Neural progenitor cell (in vitro differentiated cells): ENCODE results near the gene RABEPK. TPM values are rescaled to one million over a fixed set of nuclear protein-coding genes. Genes with fewer than 3 reads are reported as not detected.

ENCODE experiments used
- DNase-seq: peaks from one replicate; pipeline ENCODE4 v3.0.0-alpha.2; 2016; ENCODE audit warnings: low spot score
- H2AFZ ChIP-seq: fragments of 200-600 bp; sonication (generic); replicated peaks from 2 replicates; pipeline ENCODE4 v1.6.1; 2016; ENCODE audit warnings: antibody characterized with exemption
- H3F3A ChIP-seq: fragments of 200-600 bp; sonication (generic); 2 replicates; pipeline ENCODE4 v1.6.1; 2016; ENCODE audit warnings: antibody characterized with exemption, low read depth
- H3K27ac ChIP-seq: fragments of 200-600 bp; sonication (generic); 2 replicates; pipeline ENCODE4 v1.5.1; 2016; ENCODE audit warnings: mild to moderate bottlenecking
- H3K27me3 ChIP-seq: fragments of 200-600 bp; sonication (generic); 2 replicates; pipeline ENCODE4 v1.6.1; 2016; ENCODE audit warnings: mild to moderate bottlenecking, moderate library complexity
- H3K36me3 ChIP-seq: fragments of 200-600 bp; sonication (generic); 2 replicates; pipeline ENCODE4 v1.5.1; 2016
- H3K4me1 ChIP-seq: fragments of 200-600 bp; sonication (generic); 2 replicates; pipeline ENCODE4 v1.6.1; 2016; ENCODE audit warnings: mixed run types
- H3K4me2 ChIP-seq: fragments of 200-600 bp; sonication (generic); 2 replicates; pipeline ENCODE4 v1.6.1; 2016
- H3K4me3 ChIP-seq: fragments of 200-600 bp; sonication (generic); 2 replicates; pipeline ENCODE4 v1.5.1; 2016
- H3K79me2 ChIP-seq: fragments of 200-600 bp; sonication (generic); 2 replicates; pipeline ENCODE4 v1.6.1; 2016; ENCODE audit warnings: low read depth
- H3K9ac ChIP-seq: fragments of 200-600 bp; sonication (generic); 2 replicates; pipeline ENCODE4 v1.6.1; 2016
- H3K9me3 ChIP-seq: fragments of 200-600 bp; sonication (generic); 2 replicates; pipeline ENCODE4 v1.5.1; 2016; ENCODE audit warnings: low read depth
- H4K20me1 ChIP-seq: fragments of 200-600 bp; sonication (generic); 2 replicates; pipeline ENCODE4 v1.6.1; 2016; ENCODE audit warnings: low read depth
- H3K27ac Mint-ChIP-seq: 3 replicates; pipeline ENCODE4 v1.8.0; 2021; ENCODE audit warnings: mixed read lengths
- H3K27me3 Mint-ChIP-seq: 2 replicates; pipeline ENCODE4 v1.8.0; 2022; ENCODE audit warnings: low read depth, mild to moderate bottlenecking, inconsistent platforms, moderate library complexity, mixed read lengths; ENCODE audit not compliant: insufficient read depth
- H3K36me3 Mint-ChIP-seq: 3 replicates; pipeline ENCODE4 v1.8.0; 2021; ENCODE audit warnings: mixed read lengths
- H3K4me1 Mint-ChIP-seq: 3 replicates; pipeline ENCODE4 v1.8.0; 2021; ENCODE audit warnings: mixed read lengths
- H3K4me3 Mint-ChIP-seq: 3 replicates; pipeline ENCODE4 v1.8.0; 2021; ENCODE audit warnings: mild to moderate bottlenecking, moderate library complexity, mixed read lengths
- H3K9me3 Mint-ChIP-seq: 3 replicates; pipeline ENCODE4 v1.8.0; 2020; ENCODE audit warnings: mixed read lengths
- CTCF ChIP-seq: fragments of 200-600 bp; sonication (generic); IDR thresholded peaks from 2 replicates; pipeline ENCODE4 v1.5.1; 2017; ENCODE audit warnings: antibody characterized with exemption, mild to moderate bottlenecking
- EZH2 ChIP-seq: fragments of 200-600 bp; sonication (generic); IDR thresholded peaks from 2 replicates; pipeline ENCODE4 v1.6.1; 2017; ENCODE audit warnings: antibody characterized with exemption, mild to moderate bottlenecking, moderate library complexity
- EZH2phosphoT487 ChIP-seq: fragments of 200-600 bp; sonication (generic); IDR thresholded peaks from 2 replicates; pipeline ENCODE4 v1.6.1; 2017; ENCODE audit warnings: antibody characterized with exemption
- total RNA-seq: library from RNA; depleted of rRNA; stranded (reverse); fragments of >200 nt; gene quantifications from 2 replicates; pipeline ENCODE4 v1.2.3, GENCODE V29; 2015; ENCODE audit warnings: low replicate concordance

The RABEPK gene, protein sequence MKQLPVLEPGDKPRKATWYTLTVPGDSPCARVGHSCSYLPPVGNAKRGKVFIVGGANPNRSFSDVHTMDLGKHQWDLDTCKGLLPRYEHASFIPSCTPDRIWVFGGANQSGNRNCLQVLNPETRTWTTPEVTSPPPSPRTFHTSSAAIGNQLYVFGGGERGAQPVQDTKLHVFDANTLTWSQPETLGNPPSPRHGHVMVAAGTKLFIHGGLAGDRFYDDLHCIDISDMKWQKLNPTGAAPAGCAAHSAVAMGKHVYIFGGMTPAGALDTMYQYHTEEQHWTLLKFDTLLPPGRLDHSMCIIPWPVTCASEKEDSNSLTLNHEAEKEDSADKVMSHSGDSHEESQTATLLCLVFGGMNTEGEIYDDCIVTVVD
- total RNA-seq, result 7.8 and 12.4 TPM in 2 replicates

GRCh38 chr9:125200216-125201047 is at the start of gene RABEPK:
RABEPK (plus strand) TSS chr9:125200542; CDS start chr9:125203014, 2,472 bp downstream.
- Mint-ChIP-seq H3K4me3 (peak within 1 kb of the TSS; percentile 91), H3K36me3 (no peaks in the 10 kb centered on the region)

GRCh38 chr9:125151730-125152129 is 48.6 kb upstream of the RABEPK start:
- Histone ChIP-seq H3K9ac (no peak overlapping the region), H4K20me1 (peaks cover 4% of the 10 kb centered on the region), H3K4me1 (no peaks in the 10 kb centered on the region), H3K4me3 (no peak overlapping the region), H3K36me3 (peaks cover 10% of the 10 kb centered on the region), H3K9me3 (no peaks in the 10 kb centered on the region), H2AFZ (no peak overlapping the region), H3K4me2 (no peak overlapping the region), H3K27ac (no peak overlapping the region), H3K27me3 (no peaks in the 10 kb centered on the region), H3K79me2 (no peaks in the 10 kb centered on the region), H3F3A (peaks cover 6% of the 10 kb centered on the region)
- peaks cover 22% of the 10 kb centered on the region for H3K36me3 Mint-ChIP-seq
- no peak overlapping the region for H3K27ac Mint-ChIP-seq
- H3K4me3 Mint-ChIP-seq, result no peak overlapping the region
- no peak for TF ChIP-seq CTCF
- TF ChIP-seq EZH2, result no peak
- TF ChIP-seq EZH2phosphoT487, result no peak
- H3K4me1 Mint-ChIP-seq, result no peaks in the 10 kb centered on the region
- H3K27me3 Mint-ChIP-seq, result no peaks in the 10 kb centered on the region
- no peaks in the 10 kb centered on the region for H3K9me3 Mint-ChIP-seq
- DNase-seq, result no peak

More at GRCh38 chr9:125200216-125201047, at the start of gene RABEPK:
- Histone ChIP-seq H3F3A (peaks cover 24% of the 10 kb centered on the region), H3K4me3 (peak within 1 kb of the TSS; percentile 73), H2AFZ (peak within 1 kb of the TSS; percentile 85), H3K4me1 (peaks cover 5% of the 10 kb centered on the region), H4K20me1 (no peaks in the 10 kb centered on the region), H3K79me2 (peaks cover 6% of the 10 kb centered on the region), H3K27ac (no peak within 1 kb of the TSS), H3K9ac (peak within 1 kb of the TSS; percentile 24), H3K9me3 (no peaks in the 10 kb centered on the region), H3K27me3 (peaks cover 9% of the 10 kb centered on the region), H3K4me2 (peak within 1 kb of the TSS; percentile 81), H3K36me3 (no peaks in the 10 kb centered on the region)
- TF ChIP-seq EZH2 (peak; percentile 31), EZH2phosphoT487 (no peak)
- peaks cover 8% of the 10 kb centered on the region for H3K27me3 Mint-ChIP-seq
- peak; percentile 97 for DNase-seq
- no peak within 1 kb of the TSS for H3K27ac Mint-ChIP-seq
- H3K9me3 Mint-ChIP-seq, result no peaks in the 10 kb centered on the region
- H3K4me1 Mint-ChIP-seq, result peaks cover 9% of the 10 kb centered on the region

DNA sequence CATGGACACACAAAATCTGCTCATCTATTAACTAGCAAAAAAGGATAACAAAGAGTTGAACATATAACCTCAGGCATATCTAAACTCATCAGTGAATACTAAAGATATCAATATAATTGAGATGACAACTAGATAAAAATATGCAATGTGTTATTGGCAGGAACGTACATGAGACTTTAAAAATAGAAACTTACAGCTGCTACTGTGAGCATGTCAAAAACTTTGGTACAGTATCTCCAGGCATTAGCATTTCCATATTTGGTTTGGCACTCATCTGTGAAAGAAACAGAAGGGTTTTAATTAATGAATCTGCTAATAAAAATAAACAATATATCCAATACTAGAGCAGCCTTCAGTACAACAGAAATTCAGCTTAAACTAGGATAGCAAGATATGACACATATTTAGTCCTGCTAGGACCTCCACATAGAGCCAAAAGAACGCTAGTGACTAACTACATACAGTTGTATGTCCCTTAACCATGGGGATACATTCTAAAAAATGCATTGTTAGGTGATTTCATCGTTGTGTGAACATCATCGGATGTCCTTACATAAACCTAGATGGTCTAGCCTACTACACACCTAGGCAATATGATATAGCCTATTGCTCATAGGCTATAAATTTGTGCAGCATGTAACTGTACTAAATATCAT is 46.5 kb upstream of the RABEPK start:
- no peaks in the 10 kb centered on the region for H3K4me1 ChIP-seq
- Mint-ChIP-seq H3K4me3 (no peak overlapping the region), H3K27ac (no peak overlapping the region), H3K27me3 (no peaks in the 10 kb centered on the region), H3K36me3 (peaks cover 22% of the 10 kb centered on the region), H3K9me3 (no peaks in the 10 kb centered on the region), H3K4me1 (no peaks in the 10 kb centered on the region)
- H3F3A ChIP-seq, result no peaks in the 10 kb centered on the region
- no peaks in the 10 kb centered on the region for H3K9me3 ChIP-seq
- no peak overlapping the region for H3K27ac ChIP-seq
- H3K4me3 ChIP-seq, result no peak overlapping the region
- H3K4me2 ChIP-seq, result no peak overlapping the region
- no peaks in the 10 kb centered on the region for H3K79me2 ChIP-seq
- no peak for DNase-seq
- peaks cover 4% of the 10 kb centered on the region for H4K20me1 ChIP-seq
- no peak overlapping the region for H3K9ac ChIP-seq
- no peak for TF ChIP-seq EZH2phosphoT487
- no peak for TF ChIP-seq EZH2
- TF ChIP-seq CTCF, result no peak
- H3K36me3 ChIP-seq, result peaks cover 10% of the 10 kb centered on the region
- H3K27me3 ChIP-seq, result no peaks in the 10 kb centered on the region
- no peak overlapping the region for H2AFZ ChIP-seq
